GM10248 (cell line): Measurements from ENCODE around the gene LBHD1.

Experiments
- CTCF ChIA-PET: fragments of 300-600 bp; sonication (Branson Sonifier 250); formaldehyde crosslinking; extraction: SDS; loops from one replicate; lab custom pipeline; 2021; ENCODE audit warnings: antibody characterized with exemption; lab: Yijun Ruan, JAX
- POLR2A ChIA-PET: fragments of 350-650 bp; sonication (Branson Sonifier 250); formaldehyde crosslinking; extraction: SDS; loops from one replicate; lab custom pipeline; 2020; ENCODE audit warnings: antibody characterized with exemption; lab: Yijun Ruan, JAX
- DNase-seq: peaks from one replicate; pipeline ENCODE4 v3.0.0; 2012; ENCODE audit errors: extremely low spot score
- TF ChIP-seq, protein P1 (sequence below): IDR thresholded peaks from 2 replicates; pipeline ENCODE4 v1.5.1; 2012; ENCODE audit warnings: mild to moderate bottlenecking, low read depth; ENCODE audit errors: extremely low read depth, missing control alignments, control extremely low read depth

LBHD1 gene

DNA sequence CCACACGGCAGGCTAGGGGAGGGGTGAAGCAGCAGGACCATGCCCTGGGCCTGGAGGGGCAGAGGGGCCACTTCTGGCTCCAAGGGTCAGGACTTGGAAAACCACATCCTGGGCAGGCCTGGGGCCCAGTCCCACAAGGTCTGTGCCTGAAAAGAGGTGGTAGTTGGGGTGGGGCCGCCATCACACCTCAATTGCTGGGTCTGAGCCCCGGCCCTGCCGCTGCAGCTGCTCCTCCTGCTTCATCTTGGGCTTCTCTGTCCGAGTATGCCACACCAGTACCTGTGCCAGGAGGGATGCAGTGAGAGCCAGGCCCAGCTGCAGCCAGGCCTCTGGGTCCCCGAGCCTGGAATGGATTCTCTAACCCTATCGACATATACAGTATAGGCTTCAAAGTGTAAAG is 56.5 kb downstream of the LBHD1 start:
- CTCF ChIA-PET = no interaction called here
- no peak for DNase-seq
- POLR2A ChIA-PET = no interaction called here
- TF ChIP-seq, protein P1, sequence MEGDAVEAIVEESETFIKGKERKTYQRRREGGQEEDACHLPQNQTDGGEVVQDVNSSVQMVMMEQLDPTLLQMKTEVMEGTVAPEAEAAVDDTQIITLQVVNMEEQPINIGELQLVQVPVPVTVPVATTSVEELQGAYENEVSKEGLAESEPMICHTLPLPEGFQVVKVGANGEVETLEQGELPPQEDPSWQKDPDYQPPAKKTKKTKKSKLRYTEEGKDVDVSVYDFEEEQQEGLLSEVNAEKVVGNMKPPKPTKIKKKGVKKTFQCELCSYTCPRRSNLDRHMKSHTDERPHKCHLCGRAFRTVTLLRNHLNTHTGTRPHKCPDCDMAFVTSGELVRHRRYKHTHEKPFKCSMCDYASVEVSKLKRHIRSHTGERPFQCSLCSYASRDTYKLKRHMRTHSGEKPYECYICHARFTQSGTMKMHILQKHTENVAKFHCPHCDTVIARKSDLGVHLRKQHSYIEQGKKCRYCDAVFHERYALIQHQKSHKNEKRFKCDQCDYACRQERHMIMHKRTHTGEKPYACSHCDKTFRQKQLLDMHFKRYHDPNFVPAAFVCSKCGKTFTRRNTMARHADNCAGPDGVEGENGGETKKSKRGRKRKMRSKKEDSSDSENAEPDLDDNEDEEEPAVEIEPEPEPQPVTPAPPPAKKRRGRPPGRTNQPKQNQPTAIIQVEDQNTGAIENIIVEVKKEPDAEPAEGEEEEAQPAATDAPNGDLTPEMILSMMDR = no peak

DNA sequence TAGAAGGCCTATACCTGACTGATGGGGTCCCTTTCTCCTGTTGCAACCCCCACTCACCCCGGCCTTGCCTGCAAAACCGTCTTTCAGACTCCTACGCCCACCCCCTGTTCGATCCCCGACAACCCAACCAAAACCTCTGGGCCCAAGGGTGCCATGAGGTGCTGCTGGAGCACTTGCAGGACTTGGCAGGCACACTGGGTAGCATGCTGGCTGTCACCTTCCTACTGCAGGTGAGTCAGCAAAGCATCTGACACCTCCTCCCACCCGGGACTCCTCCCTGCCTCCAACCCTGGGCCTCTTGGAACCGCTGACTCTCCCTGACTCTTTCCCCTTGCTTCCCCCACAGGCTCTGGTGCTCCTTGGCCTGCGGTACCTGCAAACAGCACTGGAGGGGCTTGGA is 57.8 kb downstream of the LBHD1 start:
- TF ChIP-seq, protein P1 = no peak
- CTCF ChIA-PET = interaction anchor here (1.1 to 1.5 kb wide), 4 partner anchors 8 to 26 kb away, joined by 3 to 4 read pairs (median 4); no protein-coding TSS in a partner anchor
- DNase-seq = no peak
- POLR2A ChIA-PET = no interaction called here

DNA sequence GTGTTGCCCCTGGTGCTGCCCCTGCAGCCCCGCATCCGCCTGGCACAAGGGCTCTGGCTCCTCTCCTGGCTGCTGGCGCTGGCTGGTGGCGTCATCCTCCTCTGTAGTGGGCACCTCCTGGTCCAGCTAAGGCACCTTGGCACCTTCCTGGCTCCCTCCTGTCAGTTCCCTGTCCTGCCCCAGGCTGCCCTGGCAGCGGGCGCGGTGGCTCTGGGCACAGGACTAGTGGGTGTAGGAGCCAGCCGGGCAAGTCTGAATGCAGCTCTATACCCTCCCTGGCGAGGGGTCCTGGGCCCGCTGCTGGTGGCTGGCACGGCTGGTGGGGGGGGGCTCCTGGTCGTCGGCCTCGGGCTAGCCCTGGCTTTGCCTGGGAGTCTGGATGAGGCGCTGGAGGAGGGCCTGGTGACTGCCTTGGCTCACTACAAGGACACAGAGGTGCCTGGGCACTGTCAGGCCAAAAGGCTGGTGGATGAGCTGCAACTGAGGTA is 58.7 kb downstream of the LBHD1 start:
- TF ChIP-seq, protein P1 = no peak
- CTCF ChIA-PET = interaction anchor here (0.8 to 3.7 kb wide), 8 partner anchors 7 to 240 kb away, joined by 3 to 43 read pairs (median 4); partner anchors contain the start of genes B3GAT3 and TUT1
- POLR2A ChIA-PET = no interaction called here
- no peak for DNase-seq
